Measurements from ENCODE around the gene PDE4D.
A peak's percentile ranks its signal among the peaks of the same experiment; 100 is the strongest.

PDE4D gene

GRCh38 chr5:59371525-59372127, 521.9 kb downstream of the PDE4D start:
- TF ChIP-seq GABPA (IDR thresholded peaks at IDR 0.05; ENCODE audit: low read depth) (no peak), POLR2AphosphoS5 (IDR thresholded peaks at IDR 0.05; ENCODE audit: low read depth) (no peak), CTCF (IDR thresholded peaks at IDR 0.05; ENCODE audit: insufficient read depth, low read length) (no peak), SPI1 (IDR thresholded peaks at IDR 0.05; ENCODE audit: borderline replicate concordance, low read depth) (no peak)
- TF ChIP-seq, protein P1, sequence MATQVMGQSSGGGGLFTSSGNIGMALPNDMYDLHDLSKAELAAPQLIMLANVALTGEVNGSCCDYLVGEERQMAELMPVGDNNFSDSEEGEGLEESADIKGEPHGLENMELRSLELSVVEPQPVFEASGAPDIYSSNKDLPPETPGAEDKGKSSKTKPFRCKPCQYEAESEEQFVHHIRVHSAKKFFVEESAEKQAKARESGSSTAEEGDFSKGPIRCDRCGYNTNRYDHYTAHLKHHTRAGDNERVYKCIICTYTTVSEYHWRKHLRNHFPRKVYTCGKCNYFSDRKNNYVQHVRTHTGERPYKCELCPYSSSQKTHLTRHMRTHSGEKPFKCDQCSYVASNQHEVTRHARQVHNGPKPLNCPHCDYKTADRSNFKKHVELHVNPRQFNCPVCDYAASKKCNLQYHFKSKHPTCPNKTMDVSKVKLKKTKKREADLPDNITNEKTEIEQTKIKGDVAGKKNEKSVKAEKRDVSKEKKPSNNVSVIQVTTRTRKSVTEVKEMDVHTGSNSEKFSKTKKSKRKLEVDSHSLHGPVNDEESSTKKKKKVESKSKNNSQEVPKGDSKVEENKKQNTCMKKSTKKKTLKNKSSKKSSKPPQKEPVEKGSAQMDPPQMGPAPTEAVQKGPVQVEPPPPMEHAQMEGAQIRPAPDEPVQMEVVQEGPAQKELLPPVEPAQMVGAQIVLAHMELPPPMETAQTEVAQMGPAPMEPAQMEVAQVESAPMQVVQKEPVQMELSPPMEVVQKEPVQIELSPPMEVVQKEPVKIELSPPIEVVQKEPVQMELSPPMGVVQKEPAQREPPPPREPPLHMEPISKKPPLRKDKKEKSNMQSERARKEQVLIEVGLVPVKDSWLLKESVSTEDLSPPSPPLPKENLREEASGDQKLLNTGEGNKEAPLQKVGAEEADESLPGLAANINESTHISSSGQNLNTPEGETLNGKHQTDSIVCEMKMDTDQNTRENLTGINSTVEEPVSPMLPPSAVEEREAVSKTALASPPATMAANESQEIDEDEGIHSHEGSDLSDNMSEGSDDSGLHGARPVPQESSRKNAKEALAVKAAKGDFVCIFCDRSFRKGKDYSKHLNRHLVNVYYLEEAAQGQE (IDR thresholded peaks at IDR 0.05; ENCODE audit: insufficient replicate concordance, low read depth) = no peak
- Histone ChIP-seq H3K27me3 (ENCODE audit: insufficient read depth, poor library complexity, severe bottlenecking) (no peaks in the 10 kb centered on the region), H3K27ac (replicated peaks) (no peak overlapping the region), H3K4me3 (replicated peaks; ENCODE audit: insufficient read depth, low read length) (no peak overlapping the region)
- no peak for DNase-seq (ENCODE audit: low read depth in 1 of 2, low spot score in 1 of 2)

GRCh38 chr5:59368951-59369350, 524.6 kb downstream of the PDE4D start:
- no peak for DNase-seq (ENCODE audit: low read depth in 1 of 2, low spot score in 1 of 2)
- Histone ChIP-seq H3K4me3 (replicated peaks; ENCODE audit: insufficient read depth, low read length) (no peak overlapping the region), H3K27me3 (ENCODE audit: insufficient read depth, poor library complexity, severe bottlenecking) (no peaks in the 10 kb centered on the region), H3K27ac (replicated peaks) (no peak overlapping the region)
- TF ChIP-seq GABPA (IDR thresholded peaks at IDR 0.05; ENCODE audit: low read depth) (no peak), POLR2AphosphoS5 (IDR thresholded peaks at IDR 0.05; ENCODE audit: low read depth) (no peak), CTCF (IDR thresholded peaks at IDR 0.05; ENCODE audit: insufficient read depth, low read length) (no peak), SPI1 (IDR thresholded peaks at IDR 0.05; ENCODE audit: borderline replicate concordance, low read depth) (no peak)
- TF ChIP-seq, protein P1 (IDR thresholded peaks at IDR 0.05; ENCODE audit: insufficient replicate concordance, low read depth) = no peak

- H3K27ac ChIP-seq (replicated peaks) = no peak overlapping the region
These were observed 525.6 kb downstream of the PDE4D start for GRCh38 chr5:59367791-59368394.

More at GRCh38 chr5:59367791-59368394, 525.6 kb downstream of the PDE4D start:
- TF ChIP-seq POLR2AphosphoS5 (IDR thresholded peaks at IDR 0.05; ENCODE audit: low read depth) = no peak
- peak; percentile 34 for TF ChIP-seq CTCF (IDR thresholded peaks at IDR 0.05; ENCODE audit: insufficient read depth, low read length)
- TF ChIP-seq SPI1 (IDR thresholded peaks at IDR 0.05; ENCODE audit: borderline replicate concordance, low read depth) = no peak
- peak in 1 of 2 experiments; percentile 26 for DNase-seq (ENCODE audit: low read depth in 1 of 2, low spot score in 1 of 2)
- Histone ChIP-seq H3K4me3 (replicated peaks; ENCODE audit: insufficient read depth, low read length) (no peak overlapping the region), H3K27me3 (ENCODE audit: insufficient read depth, poor library complexity, severe bottlenecking) (no peaks in the 10 kb centered on the region)
